Sigmoid colon (tissue), 7 donors: Measurements from ENCODE around the gene PPP1R13L. TPM values are rescaled to one million over a fixed set of nuclear protein-coding genes. Genes with fewer than 3 reads are reported as not detected.

Experiments
- DNase-seq: peaks from one replicate; pipeline ENCODE4 v3.0.0-alpha.2; 2019
- H3K27ac ChIP-seq, 4 donors: fragments of 200-600 bp; sonication (generic); one replicate each; pipeline ENCODE4 v1.5.1; 2016 to 2019; ENCODE audit warnings: mild to moderate bottlenecking in 1 of 4
- H3K27me3 ChIP-seq, 3 donors: fragments of 200-600 bp; sonication (generic); one replicate each; pipeline ENCODE4 v1.5.1; 2019; ENCODE audit warnings: mild to moderate bottlenecking in 1 of 3
- H3K36me3 ChIP-seq, 4 donors: fragments of 200-600 bp; sonication (generic); one replicate each; pipeline ENCODE4 v1.5.1; 2016 to 2019
- H3K4me1 ChIP-seq, 4 donors: fragments of 200-600 bp; sonication (generic); one replicate each; pipeline ENCODE4 v1.5.1; 2017 to 2019
- H3K4me3 ChIP-seq, 4 donors: fragments of 200-600 bp; sonication (generic); one replicate each; pipeline ENCODE4 v1.5.1; 2017 to 2019; ENCODE audit warnings: mild to moderate bottlenecking in 2 of 4, moderate library complexity in 1 of 4
- H3K9me3 ChIP-seq, 4 donors: fragments of 200-600 bp in 3 of 4; sonication (generic) in 3 of 4; one replicate each; pipeline versions ENCODE4 v1.5.1 to v1.6.1; 2013 to 2019
- EP300 ChIP-seq, 4 donors: sonication (generic); formaldehyde crosslinking; IDR thresholded peaks; one replicate each; pipeline ENCODE4 v1.6.1; 2017; ENCODE audit warnings: antibody characterized with exemption in 4 of 4
- POLR2A ChIP-seq, 2 donors: fragments of 450-650 bp; IDR thresholded peaks; one replicate each; pipeline ENCODE4 v1.6.1; 2016; ENCODE audit warnings: antibody characterized with exemption in 2 of 2, mild to moderate bottlenecking in 2 of 2, moderate library complexity in 2 of 2
- POLR2AphosphoS5 ChIP-seq, 4 donors: sonication (generic); formaldehyde crosslinking; IDR thresholded peaks; one replicate each; pipeline ENCODE4 v1.6.1; 2017; ENCODE audit warnings: antibody characterized with exemption in 4 of 4
- WGBS, 2 donors: extraction: QIAGEN DNeasy Blood & Tissue Kit; methylation state at CpG; one replicate each; pipeline ENCODE4 v1.1.7; 2013; 5-methylcytosine and 5-hydroxymethylcytosine counted together
- intact Hi-C: fragments of 100-400 bp; cut with DNase I; formaldehyde crosslinking; loops from one replicate; pipeline ENCODE4 v1.15.1; 2023
- polyA plus RNA-seq, 3 donors: library from polyadenylated mRNA; stranded (reverse); fragments of 200-250 nt; gene quantifications; one replicate each; pipeline ENCODE4 v1.2.3, GENCODE V29; 2013
- total RNA-seq, 4 donors: library from RNA; depleted of rRNA; stranded (reverse); fragments of >200 nt; gene quantifications; one replicate each; pipeline ENCODE4 v1.1.0, GENCODE V29; 2016
- TF ChIP-seq, protein P1 (sequence below), 4 experiments: fragments of 450-650 bp in 3 of 4; fragments of 200-600 bp in 1 of 4; IDR thresholded peaks; one replicate each; pipeline ENCODE4 v1.5.1; 2016 to 2019; ENCODE audit warnings: antibody characterized with exemption in 4 of 4, mild to moderate bottlenecking in 3 of 4, moderate library complexity in 2 of 4
- donor health status: healthy with polysubstance abuse.
- donor health status: Bipolar disorder and iron deficiency.
- donor health status: healthy.

Gene PPP1R13L
- total and polyA plus RNA-seq, 7 donors: 5.8 to 34.0 (median 9.4) TPM

GRCh38 chr19:45444318-45445041 lies 39.6 kb upstream of the PPP1R13L start:
- H3K27me3 ChIP-seq: no peaks in the 10 kb centered on the region
- DNase-seq: peak; percentile 97
- no peaks in the 10 kb centered on the region for H3K9me3 ChIP-seq
- TF ChIP-seq POLR2AphosphoS5 (IDR thresholded peaks at IDR 0.05) (peak; percentile 12 to 84 (median 47)), EP300 (IDR thresholded peaks at IDR 0.05) (peak in 2 of 4 donors; percentile 40 to 62), POLR2A (IDR thresholded peaks at IDR 0.05) (no peak)
- intact Hi-C loops: no loop called here
- H3K4me3 ChIP-seq: peak overlapping the region; percentile 27 to 54 (median 46)
- WGBS, 2 donors: 8 to 13% methylated on average over 47 of the region's 47 CpGs
- peaks cover 0 to 46% (median 40%) of the 10 kb centered on the region in 4 donors for H3K4me1 ChIP-seq
- H3K36me3 ChIP-seq: no peaks in the 10 kb centered on the region
- H3K27ac ChIP-seq: peak overlapping the region; percentile 91 to 95 (median 94)

DNA sequence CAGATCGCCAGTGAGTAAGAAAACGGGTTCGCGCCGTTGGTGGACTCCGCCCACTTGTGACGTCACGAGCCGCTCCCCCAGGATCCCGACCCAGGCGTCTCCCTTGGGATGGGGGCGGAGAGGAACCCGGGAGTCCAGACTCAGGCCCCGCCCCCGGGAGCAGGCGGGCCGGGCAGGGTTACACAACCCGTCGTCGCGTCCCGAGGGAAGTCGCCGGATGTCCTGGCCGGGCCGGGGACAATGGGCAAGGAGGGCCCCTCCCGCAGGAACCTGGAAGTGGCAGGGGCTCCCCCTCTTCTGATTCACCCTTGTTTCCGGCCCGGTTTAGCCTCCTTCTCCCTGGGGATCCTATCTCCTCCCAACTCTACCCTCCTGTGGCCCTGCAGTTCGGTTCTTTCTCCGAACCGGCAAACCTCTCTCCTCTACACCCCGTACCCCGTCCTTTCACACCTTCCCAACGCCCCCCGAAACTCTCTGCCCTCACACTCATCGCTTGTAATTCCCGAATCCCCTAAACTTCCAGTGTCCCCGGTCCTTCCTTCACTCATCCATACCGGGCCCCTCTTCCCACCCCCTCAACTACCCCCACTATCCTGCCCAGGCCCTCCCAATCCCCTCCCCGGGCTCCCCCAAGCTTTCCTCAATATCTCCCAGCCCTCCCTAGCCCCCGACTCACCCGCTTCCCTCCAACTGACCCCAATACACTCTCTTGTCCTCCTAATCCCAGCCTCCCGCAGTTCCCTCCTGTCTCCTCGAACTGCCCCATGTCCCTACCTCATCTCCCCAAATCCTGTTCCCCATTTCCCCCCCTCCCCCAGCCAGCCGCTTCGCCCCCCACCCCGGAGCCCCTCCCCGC lies 38.8 kb upstream of the PPP1R13L start:
- DNase-seq: peak; percentile 99
- peak overlapping the region; percentile 27 to 54 (median 46) for H3K4me3 ChIP-seq
- no peaks in the 10 kb centered on the region for H3K36me3 ChIP-seq
- no peaks in the 10 kb centered on the region for H3K9me3 ChIP-seq
- H3K4me1 ChIP-seq: peaks cover 0 to 38% (median 34%) of the 10 kb centered on the region in 4 donors
- no peaks in the 10 kb centered on the region for H3K27me3 ChIP-seq
- intact Hi-C loops: no loop called here
- TF ChIP-seq POLR2AphosphoS5 (IDR thresholded peaks at IDR 0.05) (peak; percentile 86 to 97 (median 87)), EP300 (IDR thresholded peaks at IDR 0.05) (peak in 2 of 4 donors; percentile 35 to 70), POLR2A (IDR thresholded peaks at IDR 0.05) (peak; percentile 33 to 71)
- TF ChIP-seq, protein P1, sequence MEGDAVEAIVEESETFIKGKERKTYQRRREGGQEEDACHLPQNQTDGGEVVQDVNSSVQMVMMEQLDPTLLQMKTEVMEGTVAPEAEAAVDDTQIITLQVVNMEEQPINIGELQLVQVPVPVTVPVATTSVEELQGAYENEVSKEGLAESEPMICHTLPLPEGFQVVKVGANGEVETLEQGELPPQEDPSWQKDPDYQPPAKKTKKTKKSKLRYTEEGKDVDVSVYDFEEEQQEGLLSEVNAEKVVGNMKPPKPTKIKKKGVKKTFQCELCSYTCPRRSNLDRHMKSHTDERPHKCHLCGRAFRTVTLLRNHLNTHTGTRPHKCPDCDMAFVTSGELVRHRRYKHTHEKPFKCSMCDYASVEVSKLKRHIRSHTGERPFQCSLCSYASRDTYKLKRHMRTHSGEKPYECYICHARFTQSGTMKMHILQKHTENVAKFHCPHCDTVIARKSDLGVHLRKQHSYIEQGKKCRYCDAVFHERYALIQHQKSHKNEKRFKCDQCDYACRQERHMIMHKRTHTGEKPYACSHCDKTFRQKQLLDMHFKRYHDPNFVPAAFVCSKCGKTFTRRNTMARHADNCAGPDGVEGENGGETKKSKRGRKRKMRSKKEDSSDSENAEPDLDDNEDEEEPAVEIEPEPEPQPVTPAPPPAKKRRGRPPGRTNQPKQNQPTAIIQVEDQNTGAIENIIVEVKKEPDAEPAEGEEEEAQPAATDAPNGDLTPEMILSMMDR (IDR thresholded peaks at IDR 0.05): no peak
- H3K27ac ChIP-seq: peak overlapping the region; percentile 91 to 95 (median 94)
- WGBS, 2 donors: 0 to 1% methylated on average over 49 of the region's 49 CpGs

DNA sequence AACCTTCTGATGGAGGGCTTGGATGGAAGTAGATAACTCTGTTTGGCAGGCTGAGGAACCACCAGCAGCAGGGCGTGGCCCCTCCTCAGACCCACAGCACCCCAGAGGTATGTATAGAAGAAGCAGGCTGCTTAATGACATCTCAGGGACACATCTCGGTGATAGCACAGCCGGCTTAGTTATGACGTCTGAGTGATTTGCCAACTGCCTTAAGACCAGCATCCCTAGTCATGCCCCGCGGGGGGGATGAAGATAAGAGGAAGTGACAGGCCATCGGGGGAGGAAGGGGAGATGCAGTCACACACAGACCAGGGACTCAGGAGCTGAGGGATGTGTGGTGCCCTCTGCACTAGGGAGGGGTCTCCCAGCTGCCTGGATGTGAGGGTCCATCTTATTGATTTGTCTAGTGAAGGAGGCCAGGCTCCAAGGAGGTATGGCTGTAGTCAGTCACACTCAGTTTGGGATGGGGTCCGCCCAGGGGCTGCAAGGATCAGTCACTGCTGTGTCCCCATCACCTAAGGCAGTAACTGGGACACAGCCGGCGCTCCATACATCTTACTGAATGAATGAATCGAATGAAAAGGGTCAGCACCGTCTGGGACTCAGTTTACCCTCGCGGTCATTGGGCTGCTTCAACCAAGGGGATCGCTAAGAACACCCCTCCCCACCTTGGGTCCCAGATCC lies 38.1 kb upstream of the PPP1R13L start:
- H3K4me3 ChIP-seq: peak overlapping the region; percentile 27 to 54 (median 46)
- no peaks in the 10 kb centered on the region for H3K36me3 ChIP-seq
- WGBS, 2 donors: 6 to 10% methylated on average over 15 of the region's 15 CpGs
- H3K4me1 ChIP-seq: peaks cover 0 to 36% (median 32%) of the 10 kb centered on the region in 4 donors
- no peak for TF ChIP-seq POLR2A (IDR thresholded peaks at IDR 0.05)
- TF ChIP-seq, protein P1 (IDR thresholded peaks at IDR 0.05): no peak
- peak in 1 of 4 donors; percentile 45 for TF ChIP-seq POLR2AphosphoS5 (IDR thresholded peaks at IDR 0.05)
- peak in 1 of 4 donors; percentile 13 for TF ChIP-seq EP300 (IDR thresholded peaks at IDR 0.05)
- H3K9me3 ChIP-seq: no peaks in the 10 kb centered on the region
- no peaks in the 10 kb centered on the region for H3K27me3 ChIP-seq
- H3K27ac ChIP-seq: peak overlapping the region; percentile 91 to 95 (median 94)
- DNase-seq: peak; percentile 80
- intact Hi-C loops: no loop called here

GRCh38 chr19:45442408-45442777 lies 37.5 kb upstream of the PPP1R13L start:
- Histone ChIP-seq H3K4me1 (peaks cover 0 to 36% (median 32%) of the 10 kb centered on the region in 4 donors), H3K36me3 (no peaks in the 10 kb centered on the region), H3K27me3 (no peaks in the 10 kb centered on the region), H3K4me3 (no peak overlapping the region), H3K9me3 (no peaks in the 10 kb centered on the region), H3K27ac (peak overlapping the region; percentile 91 to 95 (median 94))
- 60 to 82% methylated on average over 2 of the region's 2 CpGs for WGBS, 2 donors
- DNase-seq: no peak
- intact Hi-C loops: no loop called here
- TF ChIP-seq, protein P1 (IDR thresholded peaks at IDR 0.05): no peak
- no peak for TF ChIP-seq POLR2A (IDR thresholded peaks at IDR 0.05)
- no peak for TF ChIP-seq EP300 (IDR thresholded peaks at IDR 0.05)
- no peak for TF ChIP-seq POLR2AphosphoS5 (IDR thresholded peaks at IDR 0.05)
